ENCODE results near the gene MOB1A. TPM values are rescaled to one million over a fixed set of nuclear protein-coding genes. Genes with fewer than 3 reads are reported as not detected.
A peak's percentile ranks its signal among the peaks of the same experiment; 100 is the strongest.

Gene MOB1A
- total and polyA plus RNA-seq, 2 of the 13 experiments (the other 11 are each of a cell fraction or from before 2014, with no cell fraction given) = 48.2 to 139 TPM

- TF ChIP-seq PHF20 (CRISPR knock-in tag; IDR thresholded peaks at IDR 0.05) = peak; percentile 70
- TF ChIP-seq ZNF775 (CRISPR knock-in tag; IDR thresholded peaks at IDR 0.05; ENCODE audit: borderline replicate concordance) = peak; percentile 56; the same call in 1 of the 2 replicates
- peak; percentile 56; the same call in 1 of the 2 replicates for TF ChIP-seq ZSCAN29 (CRISPR knock-in tag; conservative IDR thresholded peaks at IDR 0.05)
- peak; percentile 81; the same call in 1 of the 2 replicates for TF ChIP-seq NFE2L1 (CRISPR knock-in tag; IDR thresholded peaks at IDR 0.05; ENCODE audit: borderline replicate concordance)
- TF ChIP-seq ZNF264 (CRISPR knock-in tag; IDR thresholded peaks at IDR 0.05) = no peak; the same call in 1 of the 2 replicates
- peak; percentile 77 for TF ChIP-seq MNT (IDR thresholded peaks at IDR 0.05)
- TF ChIP-seq MYPOP (CRISPR knock-in tag; IDR thresholded peaks at IDR 0.05) = peak; percentile 95
- no peak; the same call in 1 of the 2 replicates for TF ChIP-seq PAXIP1 (CRISPR knock-in tag; conservative IDR thresholded peaks at IDR 0.05)
- TF ChIP-seq ZSCAN30 (CRISPR knock-in tag; IDR thresholded peaks at IDR 0.05) = no peak
- no peak for TF ChIP-seq MAFK (conservative IDR thresholded peaks at IDR 0.05 in 1 of 2, IDR thresholded peaks at IDR 0.05 in 1 of 2; ENCODE audit: low read length in 2 of 2)
- peak; percentile 87; the same call in 1 of the 2 replicates for TF ChIP-seq DMTF1 (CRISPR knock-in tag; IDR thresholded peaks at IDR 0.05)
- peak; percentile 93; the same call in 1 of the 2 replicates for TF ChIP-seq ZBTB39 (CRISPR knock-in tag; IDR thresholded peaks at IDR 0.05)
- TF ChIP-seq ATF5 (CRISPR knock-in tag; IDR thresholded peaks at IDR 0.05; ENCODE audit: low read depth) = peak; percentile 89; the same call in 1 of the 2 replicates
- TF ChIP-seq ETS1 (CRISPR knock-in tag; IDR thresholded peaks at IDR 0.05) = no peak
These were observed 20.0 kb upstream of the MOB1A start, which contains the start of gene MTHFD2 (continued) for GRCh38 chr2:74198461-74199274.
